SK-N-SH treated with all-trans-retinoic acid at 6 μM for 48 hours (cell line): ENCODE measurements around the gene TEX28.

Source experiments
- ARNTL ChIP-seq: fragments of 450-650 bp; formaldehyde crosslinking; IDR thresholded peaks from 2 replicates; pipeline ENCODE4 v1.5.0; 2020; ENCODE audit warnings: low read depth, mild to moderate bottlenecking, moderate library complexity, borderline replicate concordance
- CREB5 ChIP-seq: fragments of 250-450 bp; sonication (Bioruptor Pico); IDR thresholded peaks from 2 replicates; pipeline ENCODE4 v1.5.1; 2020; ENCODE audit warnings: low read depth, mild to moderate bottlenecking, moderate library complexity
- CSRNP3 ChIP-seq: fragments of 250-450 bp; sonication (Bioruptor Pico); IDR thresholded peaks from 2 replicates; pipeline ENCODE4 v1.5.1; 2021; ENCODE audit warnings: mild to moderate bottlenecking, moderate library complexity
- ISL1 ChIP-seq: fragments of 250-450 bp; sonication (Bioruptor Pico); IDR thresholded peaks from 2 replicates; pipeline ENCODE4 v2.1.2; 2022; ENCODE audit warnings: mild to moderate bottlenecking, moderate library complexity
- PATZ1 ChIP-seq: fragments of 250-450 bp; sonication (Bioruptor Pico); IDR thresholded peaks from 2 replicates; pipeline ENCODE4 v1.8.0; 2020; ENCODE audit warnings: mild to moderate bottlenecking, moderate library complexity, borderline replicate concordance
- RARB ChIP-seq: fragments of 250-450 bp; sonication (Bioruptor Pico); IDR thresholded peaks from 2 replicates; pipeline ENCODE4 v1.8.0; 2021; ENCODE audit warnings: mild to moderate bottlenecking, moderate library complexity
- TOX ChIP-seq: fragments of 250-450 bp; sonication (Bioruptor Pico); IDR thresholded peaks from 2 replicates; pipeline ENCODE4 v1.8.0; 2021; ENCODE audit warnings: mild to moderate bottlenecking, moderate library complexity, borderline replicate concordance
- ZC3H10 ChIP-seq: fragments of 250-450 bp; sonication (Bioruptor Pico); IDR thresholded peaks from 2 replicates; pipeline ENCODE4 v1.5.1; 2021; ENCODE audit warnings: mild to moderate bottlenecking, moderate library complexity
- ZFP30 ChIP-seq: fragments of 450-650 bp; formaldehyde crosslinking; IDR thresholded peaks from 2 replicates; pipeline ENCODE4 v1.5.0; 2022; ENCODE audit warnings: mild to moderate bottlenecking, moderate library complexity
- ZNF8 ChIP-seq: fragments of 450-650 bp; formaldehyde crosslinking; IDR thresholded peaks from 2 replicates; pipeline ENCODE4 v1.5.0; 2020; ENCODE audit warnings: mild to moderate bottlenecking, moderate library complexity

- TF ChIP-seq CREB5 (CRISPR knock-in tag), result no peak
- TF ChIP-seq ISL1 (CRISPR knock-in tag), result no peak
- no peak for TF ChIP-seq PATZ1
- no peak for TF ChIP-seq ARNTL (CRISPR knock-in tag)
- TF ChIP-seq RARB (CRISPR knock-in tag), result no peak
- no peak for TF ChIP-seq CSRNP3
- no peak for TF ChIP-seq ZFP30
- TF ChIP-seq ZC3H10 (CRISPR knock-in tag), result no peak
- TF ChIP-seq TOX (CRISPR knock-in tag), result no peak
- no peak for TF ChIP-seq ZNF8 (CRISPR knock-in tag)
Measured at GRCh38 chrX:154304846-154305245, 9.9 kb upstream of the TEX28 start.
